Measurements from ENCODE around the gene GPC6. TPM values are rescaled to one million over a fixed set of nuclear protein-coding genes. Genes with fewer than 3 reads are reported as not detected.

GPC6 gene
- total and polyA plus RNA-seq, 4 donors = 5.9 to 29.1 (median 18.2) TPM

DNA sequence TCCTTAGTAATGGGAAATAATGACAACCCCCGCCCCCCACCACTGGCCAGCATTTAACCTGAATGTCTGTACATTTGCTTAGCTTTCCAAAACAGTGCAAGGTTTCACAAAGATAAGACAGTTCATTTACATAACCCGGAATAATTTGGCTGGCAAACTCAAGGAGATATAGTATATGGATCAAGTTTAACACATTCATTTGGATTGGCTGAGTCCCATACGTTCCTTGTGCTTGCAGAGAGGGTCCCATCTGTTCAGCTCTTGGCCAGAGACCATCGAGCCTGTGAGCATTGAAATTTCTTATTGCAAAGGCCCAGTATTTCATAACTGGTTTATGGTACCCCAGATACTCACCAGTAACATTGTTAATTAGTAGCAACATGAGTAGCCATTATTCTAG is 116.5 kb downstream of the GPC6 start:
- Histone ChIP-seq H3K9me3 (ENCODE audit: control insufficient read depth in 4 of 4, low read length in 3 of 4) (peaks cover 0 to 2% (median under 1%) of the 10 kb centered on the region in 4 donors), H3K27me3 (ENCODE audit: control insufficient read depth in 4 of 4, insufficient read depth in 4 of 4, low read length in 3 of 4) (no peaks in the 10 kb centered on the region), H3K27ac (ENCODE audit: low read depth in 1 of 2, low read length in 2 of 2) (no peak overlapping the region), H3K9ac (ENCODE audit: low read depth in 1 of 2, low read length in 2 of 2) (no peak overlapping the region), H3K4me3 (ENCODE audit: low read depth in 1 of 3, low read length in 3 of 3) (no peak overlapping the region), H3K36me3 (ENCODE audit: control insufficient read depth in 4 of 4, insufficient read depth in 3 of 4, low read depth in 1 of 4, low read length in 3 of 4) (no peaks in the 10 kb centered on the region), H3K4me1 (ENCODE audit: control insufficient read depth in 4 of 4, insufficient read depth in 4 of 4, low read length in 3 of 4) (no peaks in the 10 kb centered on the region)
- DNase-seq (ENCODE audit: low spot score) = no peak
- 86% methylated on average over 4 of the region's 4 CpGs for WGBS
- TF ChIP-seq, protein P1, sequence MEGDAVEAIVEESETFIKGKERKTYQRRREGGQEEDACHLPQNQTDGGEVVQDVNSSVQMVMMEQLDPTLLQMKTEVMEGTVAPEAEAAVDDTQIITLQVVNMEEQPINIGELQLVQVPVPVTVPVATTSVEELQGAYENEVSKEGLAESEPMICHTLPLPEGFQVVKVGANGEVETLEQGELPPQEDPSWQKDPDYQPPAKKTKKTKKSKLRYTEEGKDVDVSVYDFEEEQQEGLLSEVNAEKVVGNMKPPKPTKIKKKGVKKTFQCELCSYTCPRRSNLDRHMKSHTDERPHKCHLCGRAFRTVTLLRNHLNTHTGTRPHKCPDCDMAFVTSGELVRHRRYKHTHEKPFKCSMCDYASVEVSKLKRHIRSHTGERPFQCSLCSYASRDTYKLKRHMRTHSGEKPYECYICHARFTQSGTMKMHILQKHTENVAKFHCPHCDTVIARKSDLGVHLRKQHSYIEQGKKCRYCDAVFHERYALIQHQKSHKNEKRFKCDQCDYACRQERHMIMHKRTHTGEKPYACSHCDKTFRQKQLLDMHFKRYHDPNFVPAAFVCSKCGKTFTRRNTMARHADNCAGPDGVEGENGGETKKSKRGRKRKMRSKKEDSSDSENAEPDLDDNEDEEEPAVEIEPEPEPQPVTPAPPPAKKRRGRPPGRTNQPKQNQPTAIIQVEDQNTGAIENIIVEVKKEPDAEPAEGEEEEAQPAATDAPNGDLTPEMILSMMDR (IDR thresholded peaks at IDR 0.05; ENCODE audit: low read depth, low read length, missing input control) = no peak
- TF ChIP-seq HNF4A (conservative IDR thresholded peaks at IDR 0.05) (no peak), FOXA1 (IDR thresholded peaks at IDR 0.05) (no peak), TAF1 (conservative IDR thresholded peaks at IDR 0.05) (no peak), GABPA (IDR thresholded peaks at IDR 0.05 in 1 of 2, conservative IDR thresholded peaks at IDR 0.05 in 1 of 2) (no peak), RAD21 (IDR thresholded peaks at IDR 0.05) (no peak), FOXA2 (IDR thresholded peaks at IDR 0.05) (no peak), RXRA (IDR thresholded peaks at IDR 0.05) (no peak), SP1 (IDR thresholded peaks at IDR 0.05) (no peak), JUND (IDR thresholded peaks at IDR 0.05) (no peak), NR2F2 (IDR thresholded peaks at IDR 0.05) (no peak), EGR1 (IDR thresholded peaks at IDR 0.05; ENCODE audit: low read depth in 2 of 2) (no peak), YY1 (IDR thresholded peaks at IDR 0.05) (no peak)
- TF ChIP-seq, protein P2, sequence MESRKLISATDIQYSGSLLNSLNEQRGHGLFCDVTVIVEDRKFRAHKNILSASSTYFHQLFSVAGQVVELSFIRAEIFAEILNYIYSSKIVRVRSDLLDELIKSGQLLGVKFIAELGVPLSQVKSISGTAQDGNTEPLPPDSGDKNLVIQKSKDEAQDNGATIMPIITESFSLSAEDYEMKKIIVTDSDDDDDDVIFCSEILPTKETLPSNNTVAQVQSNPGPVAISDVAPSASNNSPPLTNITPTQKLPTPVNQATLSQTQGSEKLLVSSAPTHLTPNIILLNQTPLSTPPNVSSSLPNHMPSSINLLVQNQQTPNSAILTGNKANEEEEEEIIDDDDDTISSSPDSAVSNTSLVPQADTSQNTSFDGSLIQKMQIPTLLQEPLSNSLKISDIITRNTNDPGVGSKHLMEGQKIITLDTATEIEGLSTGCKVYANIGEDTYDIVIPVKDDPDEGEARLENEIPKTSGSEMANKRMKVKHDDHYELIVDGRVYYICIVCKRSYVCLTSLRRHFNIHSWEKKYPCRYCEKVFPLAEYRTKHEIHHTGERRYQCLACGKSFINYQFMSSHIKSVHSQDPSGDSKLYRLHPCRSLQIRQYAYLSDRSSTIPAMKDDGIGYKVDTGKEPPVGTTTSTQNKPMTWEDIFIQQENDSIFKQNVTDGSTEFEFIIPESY (IDR thresholded peaks at IDR 0.05) = no peak
- TF ChIP-seq, protein P3, sequence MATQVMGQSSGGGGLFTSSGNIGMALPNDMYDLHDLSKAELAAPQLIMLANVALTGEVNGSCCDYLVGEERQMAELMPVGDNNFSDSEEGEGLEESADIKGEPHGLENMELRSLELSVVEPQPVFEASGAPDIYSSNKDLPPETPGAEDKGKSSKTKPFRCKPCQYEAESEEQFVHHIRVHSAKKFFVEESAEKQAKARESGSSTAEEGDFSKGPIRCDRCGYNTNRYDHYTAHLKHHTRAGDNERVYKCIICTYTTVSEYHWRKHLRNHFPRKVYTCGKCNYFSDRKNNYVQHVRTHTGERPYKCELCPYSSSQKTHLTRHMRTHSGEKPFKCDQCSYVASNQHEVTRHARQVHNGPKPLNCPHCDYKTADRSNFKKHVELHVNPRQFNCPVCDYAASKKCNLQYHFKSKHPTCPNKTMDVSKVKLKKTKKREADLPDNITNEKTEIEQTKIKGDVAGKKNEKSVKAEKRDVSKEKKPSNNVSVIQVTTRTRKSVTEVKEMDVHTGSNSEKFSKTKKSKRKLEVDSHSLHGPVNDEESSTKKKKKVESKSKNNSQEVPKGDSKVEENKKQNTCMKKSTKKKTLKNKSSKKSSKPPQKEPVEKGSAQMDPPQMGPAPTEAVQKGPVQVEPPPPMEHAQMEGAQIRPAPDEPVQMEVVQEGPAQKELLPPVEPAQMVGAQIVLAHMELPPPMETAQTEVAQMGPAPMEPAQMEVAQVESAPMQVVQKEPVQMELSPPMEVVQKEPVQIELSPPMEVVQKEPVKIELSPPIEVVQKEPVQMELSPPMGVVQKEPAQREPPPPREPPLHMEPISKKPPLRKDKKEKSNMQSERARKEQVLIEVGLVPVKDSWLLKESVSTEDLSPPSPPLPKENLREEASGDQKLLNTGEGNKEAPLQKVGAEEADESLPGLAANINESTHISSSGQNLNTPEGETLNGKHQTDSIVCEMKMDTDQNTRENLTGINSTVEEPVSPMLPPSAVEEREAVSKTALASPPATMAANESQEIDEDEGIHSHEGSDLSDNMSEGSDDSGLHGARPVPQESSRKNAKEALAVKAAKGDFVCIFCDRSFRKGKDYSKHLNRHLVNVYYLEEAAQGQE (IDR thresholded peaks at IDR 0.05) = no peak
- TF ChIP-seq, protein P4, sequence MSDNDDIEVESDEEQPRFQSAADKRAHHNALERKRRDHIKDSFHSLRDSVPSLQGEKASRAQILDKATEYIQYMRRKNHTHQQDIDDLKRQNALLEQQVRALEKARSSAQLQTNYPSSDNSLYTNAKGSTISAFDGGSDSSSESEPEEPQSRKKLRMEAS (IDR thresholded peaks at IDR 0.05) = no peak
- TF ChIP-seq, protein P5, sequence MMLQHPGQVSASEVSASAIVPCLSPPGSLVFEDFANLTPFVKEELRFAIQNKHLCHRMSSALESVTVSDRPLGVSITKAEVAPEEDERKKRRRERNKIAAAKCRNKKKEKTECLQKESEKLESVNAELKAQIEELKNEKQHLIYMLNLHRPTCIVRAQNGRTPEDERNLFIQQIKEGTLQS (IDR thresholded peaks at IDR 0.05) = no peak

Measured in liver (tissue), 9 donors.